T-helper 1 cell treated with Interleukin-12 subunit alpha and Interleukin-12 subunit beta and Interleukin-4 antibody, amounts not matched to agents 30 μg/mL and 1 μg/mL, for 36 hours (primary cell): ENCODE results near the gene HSF2BP.

ENCODE experiments used
- H3K27ac Mint-ChIP-seq: one replicate; pipeline ENCODE4 v1.8.0; 2021; ENCODE audit warnings: mild to moderate bottlenecking, mixed read lengths
- H3K27me3 Mint-ChIP-seq: one replicate; pipeline ENCODE4 v1.8.0; 2021; ENCODE audit warnings: low read depth, mixed read lengths
- H3K36me3 Mint-ChIP-seq: one replicate; pipeline ENCODE4 v1.8.0; 2021; ENCODE audit warnings: low read depth, mixed read lengths
- H3K4me1 Mint-ChIP-seq: one replicate; pipeline ENCODE4 v1.8.0; 2021; ENCODE audit warnings: low read depth, mixed read lengths
- H3K4me3 Mint-ChIP-seq: one replicate; pipeline ENCODE4 v1.8.0; 2021; ENCODE audit warnings: mild to moderate bottlenecking, moderate library complexity, mixed read lengths
- H3K9me3 Mint-ChIP-seq: one replicate; pipeline ENCODE4 v1.8.0; 2021; ENCODE audit warnings: mixed read lengths

Gene HSF2BP

DNA sequence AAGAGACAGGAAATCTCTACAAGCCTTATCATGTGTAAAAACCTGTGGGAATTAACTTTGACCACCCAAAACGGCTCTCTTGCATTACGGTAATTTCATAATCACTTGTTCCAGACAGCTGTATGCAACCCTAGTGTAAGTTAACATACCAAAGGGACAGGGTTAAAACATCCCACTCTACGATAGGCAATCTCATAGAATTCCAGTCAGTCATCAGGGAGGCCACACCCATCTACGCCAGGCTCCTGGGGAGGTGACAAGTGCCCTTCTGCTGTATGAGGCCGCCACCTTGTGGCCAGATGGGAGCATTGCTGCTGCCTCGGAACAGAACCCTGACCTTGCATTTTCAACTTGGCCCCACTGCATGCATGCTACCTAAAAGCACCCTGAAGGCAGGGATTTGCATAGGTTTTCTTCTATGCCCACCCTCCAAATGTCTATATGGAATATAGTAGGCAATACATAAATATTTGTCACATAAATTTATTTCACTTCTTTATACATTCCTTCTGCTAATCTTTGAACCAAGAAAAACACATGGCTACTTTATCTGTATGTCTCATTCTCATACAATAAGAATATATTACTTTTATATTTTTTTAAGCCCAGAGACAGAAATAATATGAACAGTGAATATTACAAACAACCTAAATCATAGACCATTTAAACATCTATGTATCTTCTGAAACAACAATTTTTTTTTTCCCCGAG is 12.6 kb downstream of the HSF2BP start:
- H3K4me3 Mint-ChIP-seq: peak overlapping the region; percentile 29
- H3K27me3 Mint-ChIP-seq: peaks cover 17% of the 10 kb centered on the region
- no peak overlapping the region for H3K27ac Mint-ChIP-seq
- H3K9me3 Mint-ChIP-seq: no peaks in the 10 kb centered on the region
- H3K4me1 Mint-ChIP-seq: peaks cover 23% of the 10 kb centered on the region
- no peaks in the 10 kb centered on the region for H3K36me3 Mint-ChIP-seq

DNA sequence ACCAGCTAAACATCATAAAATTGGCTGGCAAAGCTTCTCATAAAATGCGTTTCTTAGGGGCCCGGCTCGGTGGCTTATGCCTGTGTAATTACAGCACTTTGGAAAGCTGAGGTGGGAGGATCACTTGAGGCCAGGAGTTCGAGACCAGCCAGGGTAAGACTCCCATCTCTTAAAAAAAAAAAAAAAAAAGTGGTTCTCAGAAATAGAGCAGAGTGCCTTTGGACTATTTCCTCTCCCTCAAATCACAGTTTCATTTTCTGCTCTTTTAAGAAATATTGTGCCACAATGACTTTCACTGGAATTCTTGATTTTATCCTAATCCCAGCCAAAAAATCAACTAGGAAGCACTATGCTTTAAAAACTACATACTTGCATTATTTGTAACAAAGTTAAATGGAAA is 13.3 kb downstream of the HSF2BP start:
- H3K4me3 Mint-ChIP-seq: no peak overlapping the region
- H3K27ac Mint-ChIP-seq: no peak overlapping the region
- H3K36me3 Mint-ChIP-seq: no peaks in the 10 kb centered on the region
- H3K4me1 Mint-ChIP-seq: peaks cover 23% of the 10 kb centered on the region
- H3K27me3 Mint-ChIP-seq: peaks cover 11% of the 10 kb centered on the region
- H3K9me3 Mint-ChIP-seq: no peaks in the 10 kb centered on the region

DNA sequence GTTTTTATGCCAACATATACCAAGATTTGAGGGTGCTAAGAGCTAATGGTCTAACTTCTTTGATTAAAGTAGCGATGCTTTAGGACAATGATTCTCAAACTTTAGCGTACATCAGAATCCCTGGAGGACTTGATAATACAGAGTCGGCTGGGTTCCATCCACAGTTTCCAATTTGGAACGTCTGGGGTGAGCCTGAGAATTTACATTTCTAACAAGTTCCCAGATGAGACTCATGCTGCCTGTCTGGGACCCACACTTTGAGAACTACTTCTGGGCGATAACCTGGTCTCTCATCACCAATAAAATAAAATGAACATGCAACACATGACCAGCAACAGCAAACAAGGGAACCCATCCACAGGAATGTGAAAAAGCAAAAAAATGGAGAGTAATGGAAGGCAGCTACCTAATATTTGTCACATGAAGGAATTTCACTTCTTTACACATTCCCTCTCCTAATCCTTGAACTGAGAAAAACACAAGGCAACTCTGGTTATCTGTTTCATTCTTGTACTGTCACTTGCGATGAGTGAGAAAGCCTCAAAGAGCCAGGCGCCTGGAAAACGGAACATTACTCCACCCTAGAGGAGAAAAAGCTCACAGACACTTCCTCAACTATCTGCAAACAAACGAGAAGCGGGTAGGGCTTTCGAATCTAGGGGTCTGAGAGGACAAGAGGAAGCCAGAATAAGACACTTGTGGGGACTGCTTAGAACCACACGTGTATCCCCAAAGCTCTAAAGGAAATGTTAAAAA is 14.0 kb downstream of the HSF2BP start:
- no peaks in the 10 kb centered on the region for H3K36me3 Mint-ChIP-seq
- H3K27me3 Mint-ChIP-seq: peaks cover 11% of the 10 kb centered on the region
- H3K4me1 Mint-ChIP-seq: peaks cover 23% of the 10 kb centered on the region
- no peaks in the 10 kb centered on the region for H3K9me3 Mint-ChIP-seq
- H3K4me3 Mint-ChIP-seq: peak overlapping the region; percentile 35
- no peak overlapping the region for H3K27ac Mint-ChIP-seq

DNA sequence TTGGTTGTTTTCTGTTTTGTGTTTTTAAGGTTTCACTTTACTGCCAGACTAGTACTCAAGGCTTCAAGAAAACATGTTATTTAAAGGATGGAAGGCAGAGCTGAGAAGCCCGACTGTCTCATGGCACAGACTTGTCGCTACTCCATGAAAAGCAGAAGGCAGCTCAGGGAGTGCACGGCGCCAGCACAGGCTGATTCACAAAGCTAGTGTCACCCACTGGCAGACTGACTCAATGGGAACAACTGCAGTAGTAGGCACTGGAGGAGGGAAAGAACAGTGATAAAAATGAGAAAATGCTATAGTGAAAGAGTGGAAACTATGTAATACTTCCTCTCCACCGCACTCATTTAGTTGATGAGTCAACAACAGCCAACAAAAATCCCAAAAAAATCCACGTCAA is 14.7 kb downstream of the HSF2BP start:
- Mint-ChIP-seq H3K27me3 (peaks cover 8% of the 10 kb centered on the region), H3K9me3 (no peaks in the 10 kb centered on the region), H3K27ac (no peak overlapping the region), H3K36me3 (no peaks in the 10 kb centered on the region), H3K4me1 (peaks cover 23% of the 10 kb centered on the region), H3K4me3 (no peak overlapping the region)

DNA sequence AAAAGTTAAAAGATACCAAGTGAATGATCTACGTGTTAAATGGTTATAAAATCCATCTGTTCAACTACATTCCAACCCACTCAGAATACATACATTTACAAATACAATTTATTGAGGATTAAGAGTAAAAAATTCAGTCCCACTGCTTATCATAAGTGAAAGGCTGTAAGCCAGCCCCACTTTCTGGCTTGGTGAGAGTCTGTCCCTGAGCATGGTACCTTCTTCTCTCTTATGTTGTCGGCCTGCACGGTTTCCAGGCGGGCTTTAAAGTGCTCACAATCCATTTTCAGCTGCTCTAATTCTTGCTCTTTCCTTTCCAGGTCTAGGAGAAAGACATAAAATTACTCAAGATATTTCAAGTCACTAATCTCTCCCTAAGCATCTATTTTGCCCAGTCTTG is 15.2 kb downstream of the HSF2BP start:
- H3K4me1 Mint-ChIP-seq: peaks cover 23% of the 10 kb centered on the region

DNA sequence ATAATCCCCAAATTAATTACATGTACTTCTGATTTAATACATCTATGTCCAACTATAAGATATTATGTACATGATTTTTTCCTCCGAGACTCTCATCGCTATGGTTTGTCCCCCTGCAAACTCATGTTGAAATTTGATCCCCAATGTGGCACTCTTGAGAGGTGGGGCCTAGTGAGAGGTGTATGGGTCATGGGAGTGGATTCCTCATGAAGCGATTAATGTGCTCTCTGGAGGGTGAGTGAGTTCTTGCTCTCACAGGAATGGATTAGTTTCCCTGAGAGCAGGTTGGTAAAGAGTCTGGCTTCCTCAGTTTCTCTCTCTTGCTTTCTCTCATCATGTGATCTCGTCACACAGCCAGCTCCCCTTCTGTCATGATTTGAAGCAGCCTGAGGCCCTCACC is 16.1 kb downstream of the HSF2BP start:
- Mint-ChIP-seq H3K27me3 (peaks cover 4% of the 10 kb centered on the region), H3K36me3 (no peaks in the 10 kb centered on the region), H3K4me1 (peaks cover 23% of the 10 kb centered on the region), H3K9me3 (no peaks in the 10 kb centered on the region), H3K4me3 (no peak overlapping the region), H3K27ac (no peak overlapping the region)

More for the DNA sequence above, 15.2 kb downstream of the HSF2BP start:
- H3K9me3 Mint-ChIP-seq: no peaks in the 10 kb centered on the region
- H3K27ac Mint-ChIP-seq: no peak overlapping the region
- peaks cover 8% of the 10 kb centered on the region for H3K27me3 Mint-ChIP-seq
- no peak overlapping the region for H3K4me3 Mint-ChIP-seq
- no peaks in the 10 kb centered on the region for H3K36me3 Mint-ChIP-seq

DNA sequence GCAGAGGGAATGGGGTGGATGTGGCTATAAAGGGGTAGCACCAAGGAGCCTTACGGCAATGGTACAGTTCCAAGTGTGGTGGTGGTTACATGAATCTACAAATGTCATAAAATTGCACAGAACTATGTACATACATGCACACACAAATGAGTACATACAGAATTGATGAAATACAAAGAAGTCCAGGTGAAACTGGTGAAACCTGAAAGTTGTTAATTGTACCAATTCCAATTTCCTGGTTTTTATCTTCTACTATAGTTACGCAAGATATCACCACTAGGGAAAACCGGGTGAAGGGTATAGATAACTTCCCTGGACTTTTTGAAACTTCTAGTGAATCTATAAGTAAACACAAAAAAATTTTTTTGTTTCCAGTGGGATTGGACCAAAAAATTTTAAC is 18.9 kb downstream of the HSF2BP start:
- H3K4me1 Mint-ChIP-seq: peaks cover 9% of the 10 kb centered on the region
- no peaks in the 10 kb centered on the region for H3K9me3 Mint-ChIP-seq
- no peaks in the 10 kb centered on the region for H3K36me3 Mint-ChIP-seq
- H3K27me3 Mint-ChIP-seq: no peaks in the 10 kb centered on the region
- H3K27ac Mint-ChIP-seq: no peak overlapping the region
- H3K4me3 Mint-ChIP-seq: no peak overlapping the region

DNA sequence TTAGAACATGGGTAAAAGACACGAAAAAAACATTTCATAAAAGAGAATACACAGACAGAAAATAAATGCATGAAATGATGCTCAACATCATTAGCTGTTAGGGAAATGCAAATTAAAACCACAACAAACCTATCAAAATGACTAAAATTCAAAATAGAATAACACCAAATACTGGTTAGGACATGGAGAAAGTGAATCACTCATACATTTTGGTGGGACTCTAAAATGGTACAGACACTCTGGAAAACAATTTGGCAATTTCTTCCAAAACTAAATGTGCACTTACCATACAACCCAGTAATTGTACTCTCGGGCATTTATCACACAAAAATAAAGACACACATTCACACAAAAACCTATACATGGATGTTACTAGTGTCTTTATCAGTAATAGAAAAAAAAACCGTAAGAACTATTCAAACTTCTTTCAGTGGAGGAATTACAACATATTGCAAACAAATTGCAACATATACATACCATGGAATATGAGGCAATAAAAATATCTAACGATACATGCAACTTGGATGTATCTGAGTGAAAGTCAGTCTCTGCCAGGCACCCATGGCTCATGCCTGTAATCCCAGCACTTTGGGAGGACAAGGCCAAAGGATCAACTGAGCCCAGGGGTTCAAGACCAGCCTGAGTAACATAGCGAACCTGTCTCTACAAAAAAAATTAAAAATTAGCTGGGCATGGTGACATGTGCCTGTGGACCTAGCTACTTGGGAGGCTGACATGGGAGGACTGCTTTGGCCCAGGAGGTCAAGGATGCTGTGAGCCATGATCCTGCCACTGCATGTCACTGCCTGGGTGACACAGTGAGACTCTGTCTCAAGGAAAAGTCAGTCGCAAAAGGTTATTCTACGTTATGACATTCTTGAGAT is 19.6 kb downstream of the HSF2BP start:
- H3K27ac Mint-ChIP-seq: no peak overlapping the region

DNA sequence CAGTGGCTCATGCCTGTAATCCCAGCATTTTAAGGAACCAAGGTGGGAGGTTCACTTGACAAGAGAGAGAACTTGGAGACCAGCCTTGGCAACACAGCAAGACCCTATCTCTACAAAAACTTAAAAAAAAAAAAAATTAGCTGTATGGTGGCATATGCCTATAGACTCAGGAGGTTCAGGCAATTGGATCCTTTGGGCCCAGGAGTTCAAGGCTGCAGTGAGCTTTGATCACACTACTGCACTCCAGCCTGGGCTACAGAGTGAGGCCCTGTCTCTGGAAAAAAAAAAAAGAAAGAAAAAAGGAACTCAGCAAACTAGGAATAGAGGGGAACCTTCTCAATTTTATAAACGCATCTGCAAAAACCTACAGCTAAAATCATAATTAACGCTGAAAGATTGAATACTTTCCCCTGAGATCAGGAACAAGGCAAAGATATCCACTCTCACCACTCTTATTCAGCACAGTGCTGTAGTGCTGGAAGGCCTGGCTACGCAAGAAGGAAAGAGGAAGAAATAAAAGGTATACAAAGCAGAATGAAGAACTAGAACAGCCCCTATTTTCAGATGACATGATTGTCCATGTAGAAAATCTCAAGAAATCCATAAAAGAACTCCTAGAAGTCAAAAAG is 21.6 kb downstream of the HSF2BP start:
- H3K4me3 Mint-ChIP-seq: no peak overlapping the region
- H3K27me3 Mint-ChIP-seq: peaks cover 4% of the 10 kb centered on the region
- H3K9me3 Mint-ChIP-seq: no peaks in the 10 kb centered on the region
- H3K36me3 Mint-ChIP-seq: no peaks in the 10 kb centered on the region
- H3K27ac Mint-ChIP-seq: no peak overlapping the region
- H3K4me1 Mint-ChIP-seq: no peaks in the 10 kb centered on the region

More for the DNA sequence above, 19.6 kb downstream of the HSF2BP start:
- H3K36me3 Mint-ChIP-seq: no peaks in the 10 kb centered on the region
- peaks cover 6% of the 10 kb centered on the region for H3K4me1 Mint-ChIP-seq
- no peaks in the 10 kb centered on the region for H3K27me3 Mint-ChIP-seq
- H3K9me3 Mint-ChIP-seq: no peaks in the 10 kb centered on the region
- no peak overlapping the region for H3K4me3 Mint-ChIP-seq

DNA sequence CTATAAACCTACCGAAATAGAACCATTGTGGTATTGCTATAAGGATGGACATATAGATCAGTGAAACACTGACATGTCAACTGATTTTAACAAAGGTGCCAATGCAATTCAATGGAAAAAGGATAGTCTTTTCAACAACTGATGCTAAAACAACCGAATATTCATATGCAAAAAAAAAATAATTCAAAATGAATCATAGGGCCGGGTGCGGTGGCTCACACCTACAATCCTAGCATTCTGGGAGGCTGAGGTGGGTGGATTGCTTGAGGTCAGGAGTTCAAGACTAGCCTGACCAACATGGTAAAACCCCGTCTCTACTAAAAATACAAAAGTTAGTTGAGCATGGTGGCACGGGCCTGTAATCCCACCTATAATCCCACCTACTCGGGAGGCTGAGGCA is 23.9 kb downstream of the HSF2BP start:
- no peaks in the 10 kb centered on the region for H3K36me3 Mint-ChIP-seq
- H3K27me3 Mint-ChIP-seq: peaks cover 11% of the 10 kb centered on the region
- no peaks in the 10 kb centered on the region for H3K9me3 Mint-ChIP-seq
- no peak overlapping the region for H3K27ac Mint-ChIP-seq
- no peaks in the 10 kb centered on the region for H3K4me1 Mint-ChIP-seq
- no peak overlapping the region for H3K4me3 Mint-ChIP-seq

DNA sequence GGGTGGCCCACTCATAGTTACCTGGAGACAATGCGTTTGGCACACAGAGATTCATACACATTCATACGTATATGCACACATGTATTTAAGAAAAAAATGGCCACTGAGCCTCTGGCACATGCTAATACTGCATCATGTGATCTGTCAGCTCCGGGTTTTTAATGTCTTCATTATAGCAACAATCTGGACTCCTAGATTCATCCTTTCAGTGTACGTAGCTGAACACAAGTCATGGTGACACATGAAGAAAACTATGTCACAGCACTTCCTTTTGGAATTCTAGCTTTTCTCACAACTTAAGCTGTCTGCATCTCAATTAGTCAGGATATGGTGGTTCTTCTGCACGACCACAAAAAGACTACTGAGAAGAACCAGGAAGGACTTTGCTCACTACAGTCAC is 24.7 kb downstream of the HSF2BP start:
- H3K9me3 Mint-ChIP-seq: no peaks in the 10 kb centered on the region
- H3K4me3 Mint-ChIP-seq: no peak overlapping the region
- no peak overlapping the region for H3K27ac Mint-ChIP-seq
- H3K27me3 Mint-ChIP-seq: peaks cover 13% of the 10 kb centered on the region
- no peaks in the 10 kb centered on the region for H3K36me3 Mint-ChIP-seq
- H3K4me1 Mint-ChIP-seq: no peaks in the 10 kb centered on the region

DNA sequence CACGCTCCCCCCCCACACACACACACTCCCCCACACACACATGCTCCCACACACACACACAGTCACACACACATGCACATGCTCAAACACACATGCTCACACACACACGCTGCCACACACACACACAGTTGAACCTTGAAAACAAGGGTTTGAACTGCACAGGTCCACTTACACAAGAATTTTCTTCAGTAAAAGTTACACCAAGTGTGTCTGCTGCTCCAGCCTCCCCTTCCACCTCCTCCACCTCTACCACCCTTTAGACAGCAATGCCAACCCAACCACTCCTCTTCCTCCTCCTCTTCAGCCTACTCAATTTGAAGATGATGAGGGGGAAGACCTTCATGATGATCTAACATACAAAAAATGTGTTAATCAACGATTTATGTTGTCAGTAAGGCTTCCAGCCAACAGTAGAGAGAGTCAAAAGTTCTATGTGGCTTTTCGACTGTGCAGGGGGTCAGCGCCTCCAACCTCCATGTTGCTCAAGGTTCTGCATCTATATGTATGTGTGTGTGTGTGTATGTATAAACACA is 26.8 kb downstream of the HSF2BP start:
- peaks cover 27% of the 10 kb centered on the region for H3K27me3 Mint-ChIP-seq
- no peak overlapping the region for H3K27ac Mint-ChIP-seq
- H3K9me3 Mint-ChIP-seq: no peaks in the 10 kb centered on the region
- H3K4me3 Mint-ChIP-seq: no peak overlapping the region
- no peaks in the 10 kb centered on the region for H3K4me1 Mint-ChIP-seq
- H3K36me3 Mint-ChIP-seq: no peaks in the 10 kb centered on the region

DNA sequence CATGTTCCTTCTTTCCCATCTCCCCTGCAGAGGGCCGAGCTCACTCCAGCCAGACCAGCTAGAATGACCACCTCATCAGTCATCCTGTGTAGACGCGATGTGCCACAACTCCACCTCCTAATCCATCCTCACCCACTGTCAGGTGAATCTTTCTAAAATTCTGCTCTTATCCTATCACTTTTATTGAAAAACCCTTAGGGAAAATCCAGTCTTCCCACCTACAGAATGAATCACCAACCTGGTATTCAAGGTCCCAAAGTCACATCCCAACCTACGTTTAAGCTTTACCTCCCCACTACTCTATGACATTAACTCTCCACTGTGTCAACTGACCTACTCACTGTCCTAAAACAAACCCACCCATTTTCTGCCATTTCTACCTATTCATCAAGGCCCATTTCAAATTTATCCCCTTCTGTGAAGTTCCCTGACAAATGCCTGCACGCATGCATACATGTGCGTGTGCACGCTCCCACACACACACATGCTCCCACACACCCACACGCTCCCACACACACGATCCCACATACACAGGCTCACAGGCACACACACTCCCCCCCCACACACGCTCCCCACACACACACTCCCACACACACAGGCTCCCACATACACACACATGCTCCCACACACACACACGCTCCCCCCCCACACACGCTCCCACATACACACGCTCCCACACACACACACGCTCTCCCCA is 27.7 kb downstream of the HSF2BP start:
- Mint-ChIP-seq H3K9me3 (no peaks in the 10 kb centered on the region), H3K27me3 (peaks cover 27% of the 10 kb centered on the region), H3K4me1 (no peaks in the 10 kb centered on the region), H3K36me3 (no peaks in the 10 kb centered on the region), H3K27ac (no peak overlapping the region), H3K4me3 (no peak overlapping the region)

DNA sequence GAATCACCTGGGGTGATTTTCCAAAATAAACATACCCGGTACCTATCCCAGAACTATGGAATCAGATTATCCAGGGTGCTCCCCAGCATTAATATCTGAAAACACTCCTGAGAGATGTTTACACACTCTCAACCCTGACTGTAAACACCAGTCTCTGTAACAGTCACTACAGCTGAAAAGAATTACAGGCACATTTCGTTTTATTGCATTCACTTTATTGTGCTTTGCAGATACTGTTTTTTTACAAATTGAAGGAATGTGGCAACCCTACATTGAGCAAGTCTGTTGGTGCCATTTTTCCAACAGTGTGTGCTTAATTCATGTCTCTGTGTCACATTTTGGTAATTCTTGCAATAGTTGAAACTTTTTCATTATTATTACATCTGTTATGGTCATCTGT is 31.8 kb downstream of the HSF2BP start:
- Mint-ChIP-seq H3K27me3 (peaks cover 30% of the 10 kb centered on the region), H3K9me3 (no peaks in the 10 kb centered on the region), H3K4me3 (no peak overlapping the region), H3K27ac (no peak overlapping the region), H3K36me3 (no peaks in the 10 kb centered on the region), H3K4me1 (no peaks in the 10 kb centered on the region)
